Measurements from ENCODE around the gene CILP.

- no peak for TF ChIP-seq POLR2AphosphoS5 (IDR thresholded peaks at IDR 0.05; ENCODE audit: insufficient read depth in 1 of 2, low read depth in 1 of 2)
- no peak for TF ChIP-seq POLR2A (IDR thresholded peaks at IDR 0.05)
- TF ChIP-seq CTCF (IDR thresholded peaks at IDR 0.05) = no peak
Measured at GRCh38 chr15:65254758-65255157, 43.5 kb upstream of the CILP start.

All from vagina (tissue), 2 donors.